Parathyroid adenoma (tissue), 2 donors: ENCODE data around the gene PRAME.

Source experiments
- H2AFZ ChIP-seq: fragments of 300-600 bp; sonication (generic); one replicate; pipeline ENCODE4 v1.7.0; 2017; ENCODE audit warnings: antibody characterized with exemption, mild to moderate bottlenecking
- H3K27ac ChIP-seq: fragments of 300-600 bp; sonication (generic); one replicate; pipeline ENCODE4 v1.7.0; 2017
- H3K27me3 ChIP-seq: fragments of 300-600 bp; sonication (generic); one replicate; pipeline ENCODE4 v1.7.0; 2017; ENCODE audit warnings: low read length; ENCODE audit not compliant: control insufficient read depth, insufficient read depth
- H3K36me3 ChIP-seq: fragments of 300-600 bp; sonication (generic); one replicate; pipeline ENCODE4 v1.7.0; 2017; ENCODE audit warnings: low read length; ENCODE audit not compliant: control insufficient read depth, insufficient read depth
- H3K4me1 ChIP-seq: fragments of 300-600 bp; sonication (generic); one replicate; pipeline ENCODE4 v1.7.0; 2017; ENCODE audit warnings: control low read depth
- H3K4me2 ChIP-seq: fragments of 300-600 bp; sonication (generic); one replicate; pipeline ENCODE4 v1.7.0; 2017; ENCODE audit warnings: low read length
- H3K4me3 ChIP-seq: fragments of 300-600 bp; sonication (generic); one replicate; pipeline ENCODE4 v1.7.0; 2017; ENCODE audit warnings: low read depth, low read length
- H3K79me2 ChIP-seq: fragments of 300-600 bp; sonication (generic); one replicate; pipeline ENCODE4 v1.7.0; 2017; ENCODE audit warnings: control low read depth
- H3K9ac ChIP-seq: fragments of 300-600 bp; sonication (generic); one replicate; pipeline ENCODE4 v1.7.0; 2017; ENCODE audit warnings: mild to moderate bottlenecking
- H3K9me3 ChIP-seq: fragments of 300-600 bp; sonication (generic); one replicate; pipeline ENCODE4 v1.7.0; 2017; ENCODE audit warnings: low read length; ENCODE audit not compliant: control insufficient read depth
- CTCF ChIP-seq: fragments of 300-600 bp; sonication (generic); IDR thresholded peaks from one replicate; pipeline ENCODE4 v1.7.0; 2017; ENCODE audit warnings: antibody characterized with exemption, mild to moderate bottlenecking
- donor health status: primary hyperparathyroidism.

Gene PRAME

DNA sequence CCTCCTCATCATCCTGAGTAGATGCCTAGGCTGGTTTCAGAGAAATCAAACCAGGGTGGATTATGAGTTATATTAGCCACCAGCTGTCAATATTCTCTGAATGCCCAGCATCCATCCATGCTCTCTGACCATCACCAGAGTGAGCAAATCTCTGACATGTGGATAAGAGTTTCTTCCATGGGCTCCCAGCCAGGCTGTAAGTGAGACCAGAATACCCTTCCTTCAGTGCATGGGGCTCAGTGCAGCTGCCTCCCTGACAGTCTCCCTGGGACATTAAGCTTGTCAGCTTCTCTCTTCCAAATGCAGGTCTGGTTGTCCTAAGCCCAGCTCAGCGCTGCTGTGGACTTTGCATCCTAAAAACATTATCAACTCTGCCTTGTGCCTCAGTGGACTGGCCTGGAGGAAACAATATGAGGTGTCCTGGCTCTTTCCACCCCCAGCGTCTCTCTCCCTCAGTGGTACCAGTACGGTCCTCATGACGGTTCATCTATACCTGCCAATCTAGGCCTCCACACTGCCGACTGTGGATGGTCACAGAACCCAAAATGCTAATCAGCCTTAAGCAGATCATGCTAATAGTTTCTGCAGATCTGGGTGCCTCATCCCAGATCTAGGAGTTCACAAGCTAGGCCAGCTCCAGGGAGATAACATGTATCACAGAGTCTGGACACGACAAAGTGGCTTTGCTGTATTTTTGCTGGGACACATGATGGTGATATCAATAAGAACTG lies 41.6 kb upstream of the PRAME start:
- no peak overlapping the region for H3K9ac ChIP-seq
- TF ChIP-seq CTCF = no peak
- no peaks in the 10 kb centered on the region for H3K27me3 ChIP-seq
- H3K79me2 ChIP-seq = no peaks in the 10 kb centered on the region
- H3K4me2 ChIP-seq = no peak overlapping the region
- no peaks in the 10 kb centered on the region for H3K36me3 ChIP-seq
- H3K4me1 ChIP-seq = no peaks in the 10 kb centered on the region
- no peak overlapping the region for H2AFZ ChIP-seq
- H3K27ac ChIP-seq = no peak overlapping the region
- H3K9me3 ChIP-seq = no peaks in the 10 kb centered on the region
- H3K4me3 ChIP-seq = no peak overlapping the region

GRCh38 chr22:22599248-22599647 lies 40.2 kb upstream of the PRAME start:
- Histone ChIP-seq H3K4me2 (no peak overlapping the region), H3K36me3 (no peaks in the 10 kb centered on the region), H3K9ac (no peak overlapping the region), H3K79me2 (no peaks in the 10 kb centered on the region), H3K4me1 (no peaks in the 10 kb centered on the region), H3K27me3 (no peaks in the 10 kb centered on the region), H3K4me3 (no peak overlapping the region), H2AFZ (no peak overlapping the region), H3K9me3 (no peaks in the 10 kb centered on the region), H3K27ac (no peak overlapping the region)
- TF ChIP-seq CTCF = no peak

DNA sequence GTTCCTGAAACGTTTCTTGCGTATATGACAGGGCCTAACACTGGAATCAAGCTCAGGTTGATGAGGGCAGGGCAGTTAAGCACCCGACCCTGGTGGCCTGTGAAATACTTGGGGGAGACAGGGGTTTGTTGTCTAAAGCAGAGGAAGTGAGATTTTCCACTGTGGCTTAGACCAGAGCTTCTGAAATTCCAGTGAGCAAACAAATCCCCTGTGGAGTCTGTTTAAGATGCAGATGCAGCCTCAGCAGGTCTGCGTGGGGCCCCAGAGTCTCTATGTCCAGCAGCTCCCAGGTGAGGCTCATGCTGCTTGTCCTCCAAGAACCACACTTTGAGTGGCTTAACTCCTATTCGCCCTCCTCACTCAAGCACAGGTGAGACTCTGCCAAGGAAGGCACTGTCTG lies 39.1 kb upstream of the PRAME start:
- Histone ChIP-seq H3K36me3 (no peaks in the 10 kb centered on the region), H3K9me3 (no peaks in the 10 kb centered on the region), H3K4me3 (no peak overlapping the region), H3K9ac (no peak overlapping the region), H3K4me2 (no peak overlapping the region), H2AFZ (no peak overlapping the region), H3K4me1 (no peaks in the 10 kb centered on the region), H3K27ac (no peak overlapping the region), H3K27me3 (no peaks in the 10 kb centered on the region), H3K79me2 (no peaks in the 10 kb centered on the region)
- no peak for TF ChIP-seq CTCF

- H3K27me3 ChIP-seq = no peaks in the 10 kb centered on the region
- no peak overlapping the region for H3K27ac ChIP-seq
- no peaks in the 10 kb centered on the region for H3K4me1 ChIP-seq
- no peak overlapping the region for H2AFZ ChIP-seq
- H3K4me2 ChIP-seq = no peak overlapping the region
- no peaks in the 10 kb centered on the region for H3K9me3 ChIP-seq
- H3K9ac ChIP-seq = no peak overlapping the region
- TF ChIP-seq CTCF = no peak
- no peaks in the 10 kb centered on the region for H3K36me3 ChIP-seq
- H3K4me3 ChIP-seq = no peak overlapping the region
- H3K79me2 ChIP-seq = no peaks in the 10 kb centered on the region
These were observed 36.2 kb upstream of the PRAME start for GRCh38 chr22:22595001-22595835.
